DOHH2 (cell line): ENCODE results near the gene COL9A2.

Source experiments
- H3F3A ChIP-seq: fragments of 200-600 bp; sonication (generic), shearing (Covaris generic); 2 replicates; pipeline ENCODE4 v1.6.0; 2016; ENCODE audit warnings: antibody characterized with exemption, mild to moderate bottlenecking; ENCODE audit not compliant: control insufficient read depth, insufficient read depth
- H3K27ac ChIP-seq: fragments of 200-600 bp; sonication (generic); 2 replicates; pipeline ENCODE4 v1.5.1; 2014; ENCODE audit warnings: low read depth, mild to moderate bottlenecking, low read length, moderate library complexity
- H3K27me3 ChIP-seq: fragments of 200-600 bp; sonication (generic); 2 replicates; pipeline ENCODE4 v1.6.1; 2014; ENCODE audit warnings: mild to moderate bottlenecking, low read length, mixed read lengths; ENCODE audit not compliant: control insufficient read depth
- H3K36me3 ChIP-seq: fragments of 200-600 bp; sonication (generic); 2 replicates; pipeline ENCODE4 v1.6.1; 2014; ENCODE audit warnings: mild to moderate bottlenecking, low read length, moderate library complexity, mixed read lengths; ENCODE audit not compliant: control insufficient read depth
- H3K4me1 ChIP-seq: fragments of 200-600 bp; sonication (generic); 2 replicates; pipeline ENCODE4 v1.6.1; 2014; ENCODE audit warnings: mild to moderate bottlenecking, low read length, mixed read lengths; ENCODE audit not compliant: control insufficient read depth
- H3K4me2 ChIP-seq: fragments of 200-600 bp; sonication (generic); 2 replicates; pipeline ENCODE4 v1.6.0; 2014; ENCODE audit warnings: mild to moderate bottlenecking, low read length, moderate library complexity
- H3K4me3 ChIP-seq: fragments of 200-600 bp; sonication (generic); 2 replicates; pipeline ENCODE4 v1.5.1; 2014; ENCODE audit warnings: mild to moderate bottlenecking, low read length, mixed read lengths
- H3K79me2 ChIP-seq: fragments of 200-600 bp; sonication (generic); 2 replicates; pipeline ENCODE4 v1.6.1; 2014; ENCODE audit warnings: mild to moderate bottlenecking, low read length, mixed read lengths; ENCODE audit not compliant: control insufficient read depth
- H3K9me2 ChIP-seq: fragments of 200-600 bp; sonication (generic); replicated peaks from 2 replicates; pipeline ENCODE4 v1.6.1; 2014; ENCODE audit warnings: mild to moderate bottlenecking, low read length, mixed read lengths; ENCODE audit not compliant: control insufficient read depth
- H3K9me3 ChIP-seq: fragments of 200-600 bp; sonication (generic); 2 replicates; pipeline ENCODE4 v1.6.1; 2014; ENCODE audit warnings: antibody characterized with exemption, low read length, mixed read lengths; ENCODE audit not compliant: control insufficient read depth, insufficient read depth
- H4K20me1 ChIP-seq: fragments of 200-600 bp; sonication (generic); 2 replicates; pipeline ENCODE4 v1.6.0; 2014; ENCODE audit warnings: low read depth, mild to moderate bottlenecking, antibody characterized with exemption, low read length, moderate library complexity; ENCODE audit not compliant: control insufficient read depth, insufficient read depth
- EZH2phosphoT487 ChIP-seq: fragments of 200-600 bp; sonication (generic); IDR thresholded peaks from 2 replicates; pipeline ENCODE4 v1.6.1; 2017; ENCODE audit warnings: borderline replicate concordance, mild to moderate bottlenecking, antibody characterized with exemption, low read length, moderate library complexity, mixed read lengths
- TF ChIP-seq, protein P1 (sequence below): fragments of 200-600 bp; sonication (generic); IDR thresholded peaks from one replicate; pipeline ENCODE4 v1.5.1; 2014; ENCODE audit warnings: antibody characterized with exemption, mild to moderate bottlenecking, low read depth, low read length; ENCODE audit not compliant: poor library complexity, severe bottlenecking

Gene COL9A2

GRCh38 chr1:40313329-40313957, 3.6 kb downstream of the COL9A2 start:
- Histone ChIP-seq H4K20me1 (no peaks in the 10 kb centered on the region), H3K27ac (no peak overlapping the region), H3K9me2 (no peaks in the 10 kb centered on the region), H3K4me1 (peaks cover 58% of the 10 kb centered on the region), H3K79me2 (no peaks in the 10 kb centered on the region), H3K36me3 (no peaks in the 10 kb centered on the region), H3K9me3 (no peaks in the 10 kb centered on the region), H3K27me3 (peaks cover 28% of the 10 kb centered on the region), H3K4me3 (peak overlapping the region; percentile 29; the same call in 1 of the 2 replicates), H3F3A (no peaks in the 10 kb centered on the region), H3K4me2 (peak overlapping the region; percentile 48)
- TF ChIP-seq EZH2phosphoT487, result no peak
- TF ChIP-seq, protein P1, sequence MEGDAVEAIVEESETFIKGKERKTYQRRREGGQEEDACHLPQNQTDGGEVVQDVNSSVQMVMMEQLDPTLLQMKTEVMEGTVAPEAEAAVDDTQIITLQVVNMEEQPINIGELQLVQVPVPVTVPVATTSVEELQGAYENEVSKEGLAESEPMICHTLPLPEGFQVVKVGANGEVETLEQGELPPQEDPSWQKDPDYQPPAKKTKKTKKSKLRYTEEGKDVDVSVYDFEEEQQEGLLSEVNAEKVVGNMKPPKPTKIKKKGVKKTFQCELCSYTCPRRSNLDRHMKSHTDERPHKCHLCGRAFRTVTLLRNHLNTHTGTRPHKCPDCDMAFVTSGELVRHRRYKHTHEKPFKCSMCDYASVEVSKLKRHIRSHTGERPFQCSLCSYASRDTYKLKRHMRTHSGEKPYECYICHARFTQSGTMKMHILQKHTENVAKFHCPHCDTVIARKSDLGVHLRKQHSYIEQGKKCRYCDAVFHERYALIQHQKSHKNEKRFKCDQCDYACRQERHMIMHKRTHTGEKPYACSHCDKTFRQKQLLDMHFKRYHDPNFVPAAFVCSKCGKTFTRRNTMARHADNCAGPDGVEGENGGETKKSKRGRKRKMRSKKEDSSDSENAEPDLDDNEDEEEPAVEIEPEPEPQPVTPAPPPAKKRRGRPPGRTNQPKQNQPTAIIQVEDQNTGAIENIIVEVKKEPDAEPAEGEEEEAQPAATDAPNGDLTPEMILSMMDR, result no peak

- H3K9me2 ChIP-seq, result no peaks in the 10 kb centered on the region
- no peaks in the 10 kb centered on the region for H3K9me3 ChIP-seq
- H3K27me3 ChIP-seq, result peaks cover 21% of the 10 kb centered on the region
- no peaks in the 10 kb centered on the region for H3K79me2 ChIP-seq
- no peaks in the 10 kb centered on the region for H4K20me1 ChIP-seq
- H3K27ac ChIP-seq, result no peak overlapping the region
- H3F3A ChIP-seq, result no peaks in the 10 kb centered on the region
- no peaks in the 10 kb centered on the region for H3K36me3 ChIP-seq
- peaks cover 57% of the 10 kb centered on the region for H3K4me1 ChIP-seq
- TF ChIP-seq, protein P1, result no peak
- TF ChIP-seq EZH2phosphoT487, result no peak
- H3K4me2 ChIP-seq, result peak overlapping the region; percentile 48
- peak overlapping the region; percentile 29 for H3K4me3 ChIP-seq
Measured at GRCh38 chr1:40312238-40313205, 4.6 kb downstream of the COL9A2 start.

GRCh38 chr1:40311692-40312091, 5.4 kb downstream of the COL9A2 start:
- Histone ChIP-seq H3K4me3 (no peak overlapping the region), H3K9me3 (no peaks in the 10 kb centered on the region)

More at GRCh38 chr1:40311692-40312091, 5.4 kb downstream of the COL9A2 start:
- TF ChIP-seq EZH2phosphoT487, result no peak
- TF ChIP-seq, protein P1, result no peak
- Histone ChIP-seq H3K4me1 (peaks cover 49% of the 10 kb centered on the region), H3K27me3 (peaks cover 13% of the 10 kb centered on the region), H3K36me3 (no peaks in the 10 kb centered on the region), H4K20me1 (no peaks in the 10 kb centered on the region), H3K79me2 (no peaks in the 10 kb centered on the region), H3K4me2 (no peak overlapping the region), H3K27ac (no peak overlapping the region), H3K9me2 (no peaks in the 10 kb centered on the region), H3F3A (no peaks in the 10 kb centered on the region)
